A549 (cell line): ENCODE data around the gene OR52J3. TPM values are rescaled to one million over a fixed set of nuclear protein-coding genes. Genes with fewer than 3 reads are reported as not detected.

Source experiments
- ATAC-seq, 2 experiments: fragments of 200-7000 bp in 1 of 2; fragments of >200 bp in 1 of 2; cut with Nextera tagmentation in 1 of 2; cut with Tn5 transposase in 1 of 2; 3 replicates each; pipeline versions ENCODE4 v1.8.0 to v1.9.1; 2018 to 2020; ENCODE audit warnings: mild to moderate bottlenecking in 1 of 2, moderate library complexity in 1 of 2
- CTCF ChIA-PET: fragments of 300-600 bp; sonication (Branson Sonifier 250); formaldehyde crosslinking; extraction: SDS; loops from one replicate; lab custom pipeline; 2021; ENCODE audit warnings: antibody characterized with exemption, inconsistent platforms; lab: Yijun Ruan, JAX
- POLR2A ChIA-PET: fragments of 350-600 bp; formaldehyde crosslinking; extraction: SDS; loops from one replicate; lab custom pipeline; 2021; ENCODE audit warnings: antibody characterized with exemption, inconsistent platforms; lab: Yijun Ruan, JAX
- DNase-seq, 2 experiments: peaks; one replicate each; pipeline versions ENCODE4 v3.0.0 to v3.0.0-alpha.2; 2011 to 2016; ENCODE audit warnings: low read depth in 1 of 2, low spot score in 1 of 2
- FAIRE-seq: peaks from 2 replicates; lab custom pipeline; 2011; peaks lifted over from hg19 to GRCh38; lab: Jason Lieb, UNC
- H3K27ac ChIP-seq, 2 experiments: fragments of >200 bp; sonication (Bioruptor Twin); formaldehyde crosslinking; 3 replicates each; pipeline ENCODE4 v1.5.1; 2016 to 2017
- H3K4me1 ChIP-seq: fragments of >200 bp; sonication (Bioruptor Twin); formaldehyde crosslinking; 3 replicates; pipeline ENCODE4 v1.6.1; 2016
- H3K4me2 ChIP-seq: fragments of >200 bp; sonication (Bioruptor Twin); formaldehyde crosslinking; 3 replicates; pipeline ENCODE4 v1.6.1; 2016
- H3K4me3 ChIP-seq: fragments of >200 bp; sonication (Bioruptor Twin); formaldehyde crosslinking; 3 replicates; pipeline ENCODE4 v1.5.1; 2016
- H3K9me3 ChIP-seq: fragments of >200 bp; sonication (Bioruptor Twin); formaldehyde crosslinking; 3 replicates; pipeline ENCODE4 v1.6.1; 2016
- BHLHE40 ChIP-seq: IDR thresholded peaks from 2 replicates; pipeline ENCODE4 v1.6.1; 2012; ENCODE audit warnings: low read depth, low read length, inconsistent platforms
- CBX2 ChIP-seq: fragments of 200-600 bp; sonication (generic); IDR thresholded peaks from 2 replicates; pipeline ENCODE4 v1.6.1; 2016; ENCODE audit warnings: low read depth, mild to moderate bottlenecking, borderline replicate concordance
- CBX8 ChIP-seq: fragments of 200-600 bp; sonication (generic); IDR thresholded peaks from 2 replicates; pipeline ENCODE4 v1.6.1; 2016
- EP300 ChIP-seq, 2 experiments: fragments of >200 bp; sonication (Bioruptor Twin); formaldehyde crosslinking; IDR thresholded peaks; 2 replicates in 1 of 2; 3 replicates in 1 of 2; pipeline ENCODE4 v1.6.1; 2016 to 2017
- HOXB13 ChIP-seq: fragments of 250-450 bp; sonication (Bioruptor Pico); IDR thresholded peaks from 2 replicates; pipeline ENCODE4 v1.5.0; 2020; ENCODE audit warnings: low read depth, mild to moderate bottlenecking, moderate library complexity
- NPAS2 ChIP-seq: fragments of 250-450 bp; sonication (Bioruptor Pico); IDR thresholded peaks from 2 replicates; pipeline ENCODE4 v1.8.0; 2022; ENCODE audit warnings: mild to moderate bottlenecking, moderate library complexity, borderline replicate concordance
- PHF8 ChIP-seq: fragments of 200-600 bp; sonication (generic); IDR thresholded peaks from 2 replicates; pipeline ENCODE4 v1.6.1; 2016; ENCODE audit warnings: low read depth, mild to moderate bottlenecking, antibody characterized with exemption, moderate library complexity, borderline replicate concordance
- POLR2AphosphoS2 ChIP-seq: conservative IDR thresholded peaks from 2 replicates; pipeline ENCODE4 v1.6.1; 2012; ENCODE audit warnings: low read length, improper control_type of control experiment, inconsistent platforms
- RCOR1 ChIP-seq: fragments of 150-350 bp; IDR thresholded peaks from 2 replicates; pipeline ENCODE4 v1.6.1; 2014; ENCODE audit warnings: antibody characterized with exemption, low read length, low read depth
- WGBS: methylation state at CpG from one replicate; pipeline ENCODE4 v1.1.6; 2017; ENCODE audit errors: missing lambda C conversion rate; 5-methylcytosine and 5-hydroxymethylcytosine counted together
- polyA plus RNA-seq, 4 experiments: library from polyadenylated mRNA; depleted of rRNA in 3 of 4; stranded (reverse); fragments of >200 nt; fragmentation: RNase III in 1 of 4; extraction: RNeasy Plus Mini Kit Qiagen cat#74134 plus additional on column Dnase treatment in 1 of 4; gene quantifications; 2 replicates in 3 of 4; 3 replicates in 1 of 4; pipeline ENCODE4 v1.2.3, GENCODE V29; 2011 to 2017
- TF ChIP-seq, protein P1 (sequence below): fragments of 450-650 bp; IDR thresholded peaks from 2 replicates; pipeline ENCODE4 v1.6.1; 2014; ENCODE audit warnings: antibody characterized with exemption
- TF ChIP-seq, protein P2 (sequence below): IDR thresholded peaks from 2 replicates; pipeline ENCODE4 v1.6.1; 2012; ENCODE audit warnings: low read depth, borderline replicate concordance
- TF ChIP-seq, protein P3 (sequence below): fragments of >200 bp; sonication (Bioruptor Twin); formaldehyde crosslinking; IDR thresholded peaks from 3 replicates; pipeline ENCODE4 v1.5.1; 2016
- TF ChIP-seq, protein P4 (sequence below): fragments of 200-600 bp; sonication (generic); IDR thresholded peaks from 2 replicates; pipeline ENCODE4 v1.6.1; 2016; ENCODE audit warnings: antibody characterized with exemption, mild to moderate bottlenecking, moderate library complexity

OR52J3 gene
- polyA plus RNA-seq, 2 of the 4 experiments (the other 2 are of a cell fraction): not detected

DNA sequence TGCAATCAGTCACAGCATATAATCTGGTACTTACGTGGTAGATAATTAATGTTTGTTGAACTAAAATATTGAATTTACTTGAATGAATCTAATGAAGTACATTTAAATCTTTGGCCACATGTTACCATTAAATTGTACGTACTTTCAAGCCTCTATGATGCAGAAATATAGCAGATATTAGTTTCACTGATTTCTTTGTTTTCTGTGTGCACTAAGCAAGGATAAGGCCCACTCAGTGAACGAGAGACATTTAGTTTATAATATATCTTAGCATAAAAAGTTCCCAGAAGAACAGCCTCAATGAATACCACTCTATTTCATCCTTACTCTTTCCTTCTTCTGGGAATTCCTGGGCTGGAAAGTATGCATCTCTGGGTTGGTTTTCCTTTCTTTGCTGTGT lies 22.9 kb downstream of the OR52J3 start, which contains the start of gene OR52E1:
TSS of gene OR52E1 (plus strand) at position 301 of the 400 bp plus-strand sequence.
- no peak within 1 kb of the TSS for H3K27ac ChIP-seq
- H3K4me2 ChIP-seq: no peak within 1 kb of the TSS
- no peak for TF ChIP-seq RCOR1
- TF ChIP-seq CBX2: no peak
- no peak for TF ChIP-seq HOXB13 (CRISPR knock-in tag)
- TF ChIP-seq, protein P1, sequence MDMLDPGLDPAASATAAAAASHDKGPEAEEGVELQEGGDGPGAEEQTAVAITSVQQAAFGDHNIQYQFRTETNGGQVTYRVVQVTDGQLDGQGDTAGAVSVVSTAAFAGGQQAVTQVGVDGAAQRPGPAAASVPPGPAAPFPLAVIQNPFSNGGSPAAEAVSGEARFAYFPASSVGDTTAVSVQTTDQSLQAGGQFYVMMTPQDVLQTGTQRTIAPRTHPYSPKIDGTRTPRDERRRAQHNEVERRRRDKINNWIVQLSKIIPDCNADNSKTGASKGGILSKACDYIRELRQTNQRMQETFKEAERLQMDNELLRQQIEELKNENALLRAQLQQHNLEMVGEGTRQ: no peak
- TF ChIP-seq POLR2AphosphoS2: no peak
- TF ChIP-seq EP300 (IDR thresholded peaks at IDR 0.05): no peak
- no peak for TF ChIP-seq PHF8
- TF ChIP-seq, protein P2, sequence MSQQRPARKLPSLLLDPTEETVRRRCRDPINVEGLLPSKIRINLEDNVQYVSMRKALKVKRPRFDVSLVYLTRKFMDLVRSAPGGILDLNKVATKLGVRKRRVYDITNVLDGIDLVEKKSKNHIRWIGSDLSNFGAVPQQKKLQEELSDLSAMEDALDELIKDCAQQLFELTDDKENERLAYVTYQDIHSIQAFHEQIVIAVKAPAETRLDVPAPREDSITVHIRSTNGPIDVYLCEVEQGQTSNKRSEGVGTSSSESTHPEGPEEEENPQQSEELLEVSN: no peak
- no peak for TF ChIP-seq CBX8
- TF ChIP-seq, protein P3, sequence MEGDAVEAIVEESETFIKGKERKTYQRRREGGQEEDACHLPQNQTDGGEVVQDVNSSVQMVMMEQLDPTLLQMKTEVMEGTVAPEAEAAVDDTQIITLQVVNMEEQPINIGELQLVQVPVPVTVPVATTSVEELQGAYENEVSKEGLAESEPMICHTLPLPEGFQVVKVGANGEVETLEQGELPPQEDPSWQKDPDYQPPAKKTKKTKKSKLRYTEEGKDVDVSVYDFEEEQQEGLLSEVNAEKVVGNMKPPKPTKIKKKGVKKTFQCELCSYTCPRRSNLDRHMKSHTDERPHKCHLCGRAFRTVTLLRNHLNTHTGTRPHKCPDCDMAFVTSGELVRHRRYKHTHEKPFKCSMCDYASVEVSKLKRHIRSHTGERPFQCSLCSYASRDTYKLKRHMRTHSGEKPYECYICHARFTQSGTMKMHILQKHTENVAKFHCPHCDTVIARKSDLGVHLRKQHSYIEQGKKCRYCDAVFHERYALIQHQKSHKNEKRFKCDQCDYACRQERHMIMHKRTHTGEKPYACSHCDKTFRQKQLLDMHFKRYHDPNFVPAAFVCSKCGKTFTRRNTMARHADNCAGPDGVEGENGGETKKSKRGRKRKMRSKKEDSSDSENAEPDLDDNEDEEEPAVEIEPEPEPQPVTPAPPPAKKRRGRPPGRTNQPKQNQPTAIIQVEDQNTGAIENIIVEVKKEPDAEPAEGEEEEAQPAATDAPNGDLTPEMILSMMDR: no peak
- TF ChIP-seq, protein P4, sequence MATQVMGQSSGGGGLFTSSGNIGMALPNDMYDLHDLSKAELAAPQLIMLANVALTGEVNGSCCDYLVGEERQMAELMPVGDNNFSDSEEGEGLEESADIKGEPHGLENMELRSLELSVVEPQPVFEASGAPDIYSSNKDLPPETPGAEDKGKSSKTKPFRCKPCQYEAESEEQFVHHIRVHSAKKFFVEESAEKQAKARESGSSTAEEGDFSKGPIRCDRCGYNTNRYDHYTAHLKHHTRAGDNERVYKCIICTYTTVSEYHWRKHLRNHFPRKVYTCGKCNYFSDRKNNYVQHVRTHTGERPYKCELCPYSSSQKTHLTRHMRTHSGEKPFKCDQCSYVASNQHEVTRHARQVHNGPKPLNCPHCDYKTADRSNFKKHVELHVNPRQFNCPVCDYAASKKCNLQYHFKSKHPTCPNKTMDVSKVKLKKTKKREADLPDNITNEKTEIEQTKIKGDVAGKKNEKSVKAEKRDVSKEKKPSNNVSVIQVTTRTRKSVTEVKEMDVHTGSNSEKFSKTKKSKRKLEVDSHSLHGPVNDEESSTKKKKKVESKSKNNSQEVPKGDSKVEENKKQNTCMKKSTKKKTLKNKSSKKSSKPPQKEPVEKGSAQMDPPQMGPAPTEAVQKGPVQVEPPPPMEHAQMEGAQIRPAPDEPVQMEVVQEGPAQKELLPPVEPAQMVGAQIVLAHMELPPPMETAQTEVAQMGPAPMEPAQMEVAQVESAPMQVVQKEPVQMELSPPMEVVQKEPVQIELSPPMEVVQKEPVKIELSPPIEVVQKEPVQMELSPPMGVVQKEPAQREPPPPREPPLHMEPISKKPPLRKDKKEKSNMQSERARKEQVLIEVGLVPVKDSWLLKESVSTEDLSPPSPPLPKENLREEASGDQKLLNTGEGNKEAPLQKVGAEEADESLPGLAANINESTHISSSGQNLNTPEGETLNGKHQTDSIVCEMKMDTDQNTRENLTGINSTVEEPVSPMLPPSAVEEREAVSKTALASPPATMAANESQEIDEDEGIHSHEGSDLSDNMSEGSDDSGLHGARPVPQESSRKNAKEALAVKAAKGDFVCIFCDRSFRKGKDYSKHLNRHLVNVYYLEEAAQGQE: no peak
- no peak for DNase-seq
- ChIA-PET CTCF (no interaction called here), POLR2A (no interaction called here)
- FAIRE-seq: no peak
- H3K4me3 ChIP-seq: no peak within 1 kb of the TSS
- H3K4me1 ChIP-seq: no peaks in the 10 kb centered on the region
- H3K9me3 ChIP-seq: no peaks in the 10 kb centered on the region
- 1% methylated on average over 3 of the region's 3 CpGs for WGBS
- ATAC-seq: no peak

DNA sequence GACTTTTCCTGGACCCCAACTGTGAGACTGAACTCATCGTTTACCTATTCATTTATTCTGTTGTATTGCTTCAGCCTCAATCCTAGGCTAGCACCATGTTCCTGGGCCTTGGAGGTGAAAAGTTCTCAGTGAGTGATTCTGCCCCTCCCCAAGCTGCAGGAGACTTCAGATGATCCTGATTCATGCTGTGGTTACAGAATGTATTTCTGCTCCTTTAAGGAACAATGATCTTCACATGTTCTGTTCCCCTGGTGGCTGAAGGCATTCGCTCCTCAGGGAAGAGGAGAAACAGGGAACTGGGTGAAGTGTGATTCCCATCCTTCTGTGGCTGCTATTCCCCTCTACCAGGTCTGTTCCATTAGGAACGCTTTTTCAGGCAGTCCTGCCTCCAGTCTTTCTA lies 25.5 kb downstream of the OR52J3 start:
- ATAC-seq: no peak
- CTCF ChIA-PET: no interaction called here
- Histone ChIP-seq H3K4me2 (no peak overlapping the region), H3K27ac (no peak overlapping the region), H3K9me3 (no peaks in the 10 kb centered on the region), H3K4me3 (no peak overlapping the region), H3K4me1 (no peaks in the 10 kb centered on the region)
- WGBS: 2% methylated on average over 3 of the region's 3 CpGs
- TF ChIP-seq BHLHE40 (no peak), NPAS2 (no peak)
- TF ChIP-seq, protein P3: no peak
- FAIRE-seq: no peak
- POLR2A ChIA-PET: no interaction called here
- DNase-seq: no peak
